ENCODE results near the gene ALK. TPM values are rescaled to one million over a fixed set of nuclear protein-coding genes. Genes with fewer than 3 reads are reported as not detected.
"Not testable (repeated sequence)": the region's sequence is repeated elsewhere in the genome, so short reads cannot be mapped to it uniquely, and the experiment has no call there.

Gene ALK
- total RNA-seq, 1 donor from 2014 or later: 0.16 TPM

DNA sequence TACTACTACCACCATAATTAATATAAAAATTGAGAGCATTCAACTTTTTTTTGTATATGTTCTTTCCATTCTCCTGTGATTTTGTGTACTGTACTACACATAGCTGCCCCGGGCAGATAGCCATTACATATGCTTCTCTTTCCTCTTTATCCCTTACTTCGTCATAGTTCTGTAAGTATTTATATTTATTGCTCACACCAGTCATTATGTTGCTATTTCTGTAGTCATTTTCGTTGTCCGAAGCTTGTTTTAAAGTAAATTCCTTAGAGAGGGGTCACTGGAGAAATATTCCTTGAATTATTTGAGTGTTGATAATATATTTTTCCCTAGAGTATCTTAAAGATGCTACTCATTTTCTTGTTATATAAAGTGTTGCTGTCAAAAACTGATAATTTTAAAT lies 662.2 kb downstream of the ALK start:
- DNase-seq (no peak), ATAC-seq (ENCODE audit: poor library complexity) (no peak)
- intact Hi-C loops (cut with DNase I): no loop called here

GRCh38 chr2:29255004-29255403 lies 666.4 kb downstream of the ALK start:
- DNase-seq (no peak), ATAC-seq (ENCODE audit: poor library complexity) (no peak)
- intact Hi-C loops (cut with DNase I): no loop called here

- DNase-seq; ATAC-seq (ENCODE audit: poor library complexity); intact Hi-C loops (cut with DNase I): not testable (repeated sequence)
Measured at GRCh38 chr2:29253495-29254275, 667.7 kb downstream of the ALK start.

GRCh38 chr2:29253026-29253425 lies 668.4 kb downstream of the ALK start:
- ATAC-seq (ENCODE audit: poor library complexity) (no peak), DNase-seq (no peak)
- intact Hi-C loops (cut with DNase I): no loop called here

GRCh38 chr2:29251406-29251805 lies 670.0 kb downstream of the ALK start:
- DNase-seq (no peak), ATAC-seq (ENCODE audit: poor library complexity) (no peak)
- intact Hi-C loops (cut with DNase I): no loop called here

- intact Hi-C loops (cut with DNase I): no loop called here
- no peak for ATAC-seq (ENCODE audit: poor library complexity)
- DNase-seq: no peak
Measured at GRCh38 chr2:29250977-29251376, 670.4 kb downstream of the ALK start.

DNA sequence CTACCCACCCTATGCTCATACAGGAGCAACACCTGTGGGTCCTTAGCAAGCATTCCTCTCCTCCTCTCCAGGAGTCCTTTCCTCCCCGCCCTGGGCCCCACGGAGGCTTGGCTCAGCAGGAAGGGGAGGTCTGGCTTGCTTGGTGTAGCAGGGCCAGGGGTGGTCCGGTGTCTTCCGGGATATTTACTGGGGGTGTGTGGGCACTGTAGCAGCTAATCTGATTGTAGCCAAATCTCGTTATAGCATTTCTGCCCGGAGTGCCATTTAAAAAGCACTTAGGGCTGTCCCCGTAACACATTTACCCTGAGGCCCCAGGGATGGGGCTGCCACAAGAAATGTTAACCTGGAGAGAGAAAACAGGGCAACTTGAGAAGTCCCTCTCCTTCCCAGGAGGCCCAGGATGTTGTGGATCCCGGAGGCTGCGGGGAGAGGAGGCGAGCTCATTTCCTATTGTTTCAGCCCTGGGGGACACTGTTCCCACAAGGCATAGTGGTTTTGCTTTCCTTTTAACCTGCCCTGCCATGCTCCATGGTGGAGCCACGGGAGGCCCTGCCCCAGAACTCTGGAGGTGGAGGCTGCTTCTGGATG lies 671.6 kb downstream of the ALK start:
- intact Hi-C loops (cut with DNase I): no loop called here
- ATAC-seq (ENCODE audit: poor library complexity): no peak

GRCh38 chr2:29247336-29247914 lies 674.0 kb downstream of the ALK start:
- DNase-seq (no peak), ATAC-seq (ENCODE audit: poor library complexity) (no peak)
- intact Hi-C loops (cut with DNase I): no loop called here

More for the DNA sequence above, 671.6 kb downstream of the ALK start:
- no peak for DNase-seq

- intact Hi-C loops (cut with DNase I): no loop called here
- no peak for ATAC-seq (ENCODE audit: poor library complexity)
Measured at GRCh38 chr2:29246383-29247300, 674.7 kb downstream of the ALK start.

DNA sequence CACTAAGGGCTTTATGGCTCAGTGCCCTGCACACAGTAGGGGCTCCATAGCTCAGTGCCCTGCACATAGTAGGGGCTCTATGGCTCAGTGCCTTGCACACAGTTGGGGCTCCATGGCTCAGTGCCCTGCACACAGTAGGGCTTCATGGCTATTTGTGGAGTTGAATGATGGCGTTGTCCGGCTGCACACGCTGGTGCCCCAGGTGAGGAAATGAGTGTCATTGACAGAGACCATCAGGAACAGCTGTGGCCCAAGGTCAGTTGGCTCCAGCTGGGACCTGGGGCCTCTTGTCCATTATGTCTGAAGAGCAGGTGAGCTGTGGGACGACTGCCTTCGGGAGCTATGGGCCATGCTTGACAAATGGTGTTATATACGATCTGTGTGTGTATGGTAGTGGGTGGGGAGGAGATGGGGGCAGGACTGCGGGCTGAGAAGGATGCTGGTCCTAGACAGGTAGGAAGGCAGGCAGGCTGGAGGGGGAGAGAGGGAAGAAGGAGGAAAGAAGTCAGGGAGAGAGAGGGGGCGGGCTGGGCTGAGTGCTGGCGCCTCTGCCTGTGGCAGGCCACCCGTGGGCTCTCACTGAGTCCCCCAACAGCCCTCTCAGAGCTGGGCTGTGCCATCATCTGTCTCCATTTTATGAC lies 675.5 kb downstream of the ALK start:
- no peak for DNase-seq
- intact Hi-C loops (cut with DNase I): no loop called here
- no peak for ATAC-seq (ENCODE audit: poor library complexity)

More at GRCh38 chr2:29246383-29247300, 674.7 kb downstream of the ALK start:
- no peak for DNase-seq

- ATAC-seq (ENCODE audit: poor library complexity); intact Hi-C loops (cut with DNase I); DNase-seq: not testable (repeated sequence)
Measured at GRCh38 chr2:29245035-29245741, 676.2 kb downstream of the ALK start.

GRCh38 chr2:29242621-29243375 lies 678.6 kb downstream of the ALK start:
- intact Hi-C loops (cut with DNase I): no loop called here
- ATAC-seq (ENCODE audit: poor library complexity) (no peak), DNase-seq (no peak)

DNA sequence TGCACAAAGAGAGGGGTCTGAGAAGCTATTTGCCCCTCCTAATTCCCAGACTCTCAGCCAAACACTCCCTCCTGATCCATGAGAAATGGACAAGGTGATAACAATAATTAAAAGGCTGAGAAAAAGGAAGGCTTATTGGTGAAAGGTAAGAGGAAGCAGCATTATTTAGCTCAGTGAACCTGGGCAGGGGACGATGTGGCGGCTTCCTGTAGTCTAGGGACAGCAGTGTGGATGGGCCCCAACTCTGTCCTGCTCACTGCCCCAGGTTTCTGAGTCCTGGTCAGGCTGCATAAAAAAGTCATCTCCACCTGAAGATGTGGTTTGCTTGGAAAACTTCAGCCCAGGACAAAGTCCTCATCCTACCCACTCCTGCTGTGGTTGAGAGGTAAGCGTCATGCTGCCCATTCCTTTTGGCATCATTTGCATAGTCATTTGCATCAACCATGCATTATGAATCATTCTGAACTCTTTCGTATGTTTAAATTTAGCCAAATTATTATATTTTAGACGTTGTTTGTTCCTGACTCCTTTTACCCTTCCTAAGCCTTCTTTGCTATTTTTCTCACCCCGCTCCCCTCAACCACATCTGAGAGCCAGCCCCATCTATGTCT lies 679.3 kb downstream of the ALK start:
- no peak for DNase-seq
- ATAC-seq (ENCODE audit: poor library complexity): no peak
- intact Hi-C loops (cut with DNase I): no loop called here

DNA sequence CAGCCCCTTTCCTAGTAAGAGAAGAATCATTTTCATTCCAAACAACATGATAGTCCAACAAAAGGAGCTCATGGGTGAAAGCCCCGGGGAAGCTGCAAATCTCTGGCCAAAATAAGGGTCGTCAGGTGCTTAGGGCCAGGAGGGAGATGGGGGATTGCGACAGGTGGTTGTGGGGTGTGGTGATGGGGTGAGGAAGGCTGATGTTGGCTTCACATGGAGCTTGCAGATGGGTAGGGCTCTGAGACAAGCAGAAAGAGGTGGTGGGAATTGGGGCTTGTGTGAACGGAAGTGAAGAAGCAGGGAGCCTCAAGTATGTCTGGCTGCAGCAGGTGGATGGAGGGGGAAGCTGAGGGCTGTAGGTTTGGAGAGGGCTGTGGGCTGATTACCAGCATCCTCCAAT lies 680.0 kb downstream of the ALK start:
- intact Hi-C loops (cut with DNase I): no loop called here
- DNase-seq (no peak), ATAC-seq (ENCODE audit: poor library complexity) (no peak)

- ATAC-seq (ENCODE audit: poor library complexity): no peak
- no peak for DNase-seq
- intact Hi-C loops (cut with DNase I): no loop called here
Measured at GRCh38 chr2:29240601-29241000, 680.8 kb downstream of the ALK start.

DNA sequence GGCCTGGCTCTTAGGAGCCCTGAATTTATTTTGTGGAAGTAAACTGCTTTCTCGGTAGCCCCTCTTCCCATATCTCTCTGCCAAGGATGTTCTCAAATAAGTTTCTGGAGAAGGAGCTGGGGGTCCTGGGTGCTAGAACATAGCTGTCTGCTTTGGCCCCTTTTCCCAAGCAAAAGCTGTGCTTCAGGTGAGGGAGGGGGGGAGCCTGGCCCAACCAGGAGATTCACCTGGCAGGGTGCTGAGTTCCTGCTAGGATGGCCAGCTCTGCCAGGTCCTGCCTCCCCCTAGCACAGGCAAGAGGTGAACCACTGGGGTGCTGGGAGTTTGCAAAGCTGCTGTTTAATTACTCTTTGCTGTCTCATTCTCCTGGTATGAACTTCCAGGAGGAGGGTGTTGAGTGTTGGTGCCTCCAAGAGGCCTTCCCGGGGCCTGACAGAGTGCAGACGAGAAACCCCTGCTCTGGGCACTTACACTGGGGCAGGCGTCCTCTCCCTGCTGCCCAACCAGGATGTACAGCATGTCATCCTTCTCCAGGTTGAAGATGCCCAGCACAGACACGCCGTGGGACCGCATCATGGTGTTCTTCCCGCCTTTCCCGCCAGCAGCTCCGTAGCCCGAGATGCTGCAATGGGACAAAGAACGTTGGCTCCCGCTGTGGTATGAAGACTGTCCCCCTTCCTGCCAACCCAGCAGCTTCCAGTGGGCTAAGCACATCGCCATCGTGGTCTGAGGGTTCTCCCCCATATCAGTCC lies 682.0 kb downstream of the ALK start:
- intact Hi-C loops (cut with DNase I): no loop called here
- ATAC-seq (ENCODE audit: poor library complexity) (no peak), DNase-seq (no peak)
